ENCODE results near the gene NR2C2.

Gene NR2C2

DNA sequence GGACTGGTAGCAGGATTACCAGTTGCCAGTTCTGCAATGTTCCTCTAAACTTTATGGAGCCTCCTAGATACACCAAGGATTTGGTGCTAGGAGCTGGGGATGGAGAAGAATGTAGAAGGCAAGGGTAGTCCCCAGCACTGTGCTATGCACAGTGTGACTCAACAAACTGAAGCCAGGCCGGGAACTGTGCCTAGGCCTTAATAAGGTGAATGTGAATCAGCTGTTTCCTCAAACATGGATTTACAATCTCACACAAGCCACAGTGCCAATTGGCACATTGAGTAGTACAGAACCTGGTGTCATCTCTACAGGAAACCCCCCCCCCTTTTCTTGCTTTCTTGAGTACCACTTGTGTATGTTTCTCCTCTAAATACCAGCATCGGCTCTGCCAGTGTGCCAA lies 85.3 kb downstream of the NR2C2 start:
- DNase-seq = peak; percentile 49

DNA sequence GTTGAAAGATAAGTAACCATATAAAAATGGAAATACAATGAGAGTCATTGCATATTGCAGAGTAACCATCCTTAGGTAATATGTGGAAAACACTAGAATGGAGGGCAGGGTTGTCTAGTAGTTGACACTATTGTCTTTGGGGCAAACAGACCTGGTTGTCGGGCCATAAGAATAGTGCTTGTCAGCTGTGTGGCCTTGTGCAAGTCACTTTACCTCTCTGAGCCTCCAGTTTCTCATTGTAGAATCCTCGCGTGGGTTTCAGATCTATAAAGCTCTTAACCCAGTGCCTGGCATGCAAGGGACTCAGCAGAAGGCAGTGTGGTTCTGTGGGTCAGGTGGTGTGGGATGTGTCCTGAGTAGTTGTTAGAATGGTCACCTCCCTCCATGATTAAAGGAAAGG lies 85.7 kb downstream of the NR2C2 start:
- DNase-seq = no peak

DNA sequence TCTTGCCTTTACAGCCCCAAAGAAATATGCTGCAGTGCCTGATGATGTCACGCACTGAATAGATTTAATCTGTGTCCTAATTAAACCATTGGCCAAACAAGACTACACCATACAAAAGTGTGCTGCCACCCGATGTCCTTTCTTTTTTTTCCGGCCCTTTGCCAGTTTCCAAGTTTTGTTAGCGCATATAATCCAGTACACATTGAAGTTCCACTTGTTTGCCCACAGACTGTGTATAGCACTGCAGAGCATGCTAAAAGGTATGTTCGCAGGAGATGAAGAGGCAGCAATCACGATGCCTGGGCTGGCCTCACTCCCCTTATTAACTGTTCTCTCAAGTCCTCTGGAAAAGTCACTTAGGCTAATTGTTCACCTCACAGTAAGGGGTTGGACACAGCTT lies 90.9 kb downstream of the NR2C2 start:
- no peak for DNase-seq

DNA sequence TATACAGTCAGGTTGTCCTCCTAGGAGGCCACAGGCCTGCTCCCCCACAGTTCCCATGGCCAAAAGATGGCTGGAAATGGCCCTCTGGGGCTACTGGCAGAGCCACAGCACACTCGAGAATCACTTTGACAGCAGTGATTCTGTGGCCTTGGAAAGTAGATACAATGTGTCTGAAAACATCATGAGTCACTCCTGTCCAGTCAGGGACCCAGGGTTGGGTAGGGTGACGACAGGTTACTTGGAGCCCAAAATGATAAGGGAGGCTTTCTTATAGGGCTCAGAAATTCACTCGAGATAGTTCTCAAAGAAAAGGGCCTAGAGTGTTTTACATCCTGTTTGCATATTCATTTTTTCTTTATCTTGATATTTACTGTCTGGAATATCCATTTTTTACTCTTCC lies 93.5 kb downstream of the NR2C2 start:
- DNase-seq = no peak

DNA sequence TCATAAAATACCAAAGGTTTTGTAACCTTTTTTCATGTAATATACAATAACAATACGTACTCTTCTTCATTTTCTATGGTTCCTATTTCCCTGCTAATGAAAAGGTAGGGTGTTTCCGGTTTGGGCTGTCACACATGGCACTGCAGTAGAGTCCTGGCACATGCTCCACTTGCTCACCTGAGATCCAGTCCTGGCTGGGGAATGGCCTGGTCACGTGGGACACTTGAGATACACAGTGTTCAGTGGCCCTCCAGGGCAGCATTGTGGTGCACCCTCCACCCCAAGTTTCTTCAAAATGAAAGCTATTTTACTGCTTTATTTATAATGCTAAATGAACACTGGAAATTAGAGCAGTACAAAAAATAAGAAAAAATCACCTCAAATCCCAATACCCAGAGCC lies 94.6 kb downstream of the NR2C2 start:
- DNase-seq = peak; percentile 34

DNA sequence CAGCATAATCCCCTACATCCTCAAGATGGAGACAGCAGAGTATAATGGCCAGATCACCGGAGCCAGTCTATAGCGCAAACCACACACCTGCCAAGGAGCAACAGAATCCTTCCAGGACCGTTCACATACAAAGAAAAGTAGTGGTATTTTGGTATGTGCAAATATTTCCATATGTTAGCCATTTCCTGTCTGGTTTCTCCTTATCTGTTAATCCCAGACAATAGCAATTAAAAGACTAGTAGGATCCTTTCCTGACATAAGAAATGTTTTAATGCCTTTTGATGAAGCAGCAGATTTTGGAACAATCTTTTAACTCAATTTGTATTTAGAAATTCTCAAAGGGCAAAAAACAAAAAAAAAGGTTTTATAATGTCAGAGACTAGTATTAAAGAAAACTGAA lies 95.6 kb downstream of the NR2C2 start:
- DNase-seq = no peak

DNA sequence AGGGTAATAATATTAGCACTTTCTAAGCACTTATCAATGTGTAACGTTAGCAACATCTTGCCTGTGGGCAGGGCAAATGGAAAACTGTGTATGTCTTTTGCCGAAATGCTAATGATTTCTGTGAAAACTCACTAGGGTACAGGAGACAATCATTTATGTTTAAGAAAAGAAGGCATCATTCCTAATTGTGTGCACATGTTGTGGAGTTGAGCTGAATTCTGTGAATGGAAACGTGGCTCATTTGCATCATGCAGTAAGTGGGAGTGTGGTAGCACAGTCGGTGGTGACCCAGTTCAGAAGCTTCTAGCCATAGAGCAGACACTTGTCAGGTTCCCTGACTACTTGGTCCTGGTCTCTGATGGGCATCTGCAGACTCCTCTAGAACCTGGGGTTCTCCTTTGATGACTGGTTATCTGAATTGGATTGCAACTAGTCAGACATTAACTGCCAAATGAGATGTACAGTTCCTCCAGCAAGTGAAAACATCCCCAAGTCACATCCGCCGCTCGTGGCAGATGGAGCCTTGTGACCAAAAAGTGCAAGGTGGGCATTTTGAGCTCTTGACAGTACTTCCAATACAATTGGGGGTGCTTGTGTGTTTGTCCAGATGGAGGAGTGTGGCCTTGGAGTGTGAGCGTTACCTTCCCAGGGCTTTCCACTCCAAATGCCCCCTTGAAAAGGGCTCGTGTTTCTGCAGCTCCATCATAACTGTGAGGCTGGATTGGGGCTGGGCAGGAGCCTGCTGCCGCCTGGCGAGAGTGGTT lies 96.2 kb downstream of the NR2C2 start:
- DNase-seq = no peak

DNA sequence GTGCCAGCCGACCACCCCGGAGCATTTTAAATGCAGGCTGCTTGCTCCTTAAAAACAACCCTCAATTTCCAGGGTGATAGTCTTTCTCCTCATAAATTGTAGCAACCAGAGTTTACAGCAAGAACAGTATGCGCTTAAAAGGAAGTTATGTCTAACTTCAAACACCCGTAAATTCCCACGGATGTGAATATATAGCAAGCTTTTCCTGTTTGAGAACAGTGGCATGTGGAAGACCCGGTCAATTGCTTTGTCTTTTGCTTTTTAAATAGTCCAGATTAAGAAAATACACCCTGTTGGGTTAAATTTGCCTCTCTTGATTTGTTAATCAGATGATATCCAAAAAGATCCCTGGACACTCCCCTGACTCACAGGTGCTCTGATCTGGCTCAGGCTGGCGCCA lies 96.9 kb downstream of the NR2C2 start:
- no peak for DNase-seq

DNA sequence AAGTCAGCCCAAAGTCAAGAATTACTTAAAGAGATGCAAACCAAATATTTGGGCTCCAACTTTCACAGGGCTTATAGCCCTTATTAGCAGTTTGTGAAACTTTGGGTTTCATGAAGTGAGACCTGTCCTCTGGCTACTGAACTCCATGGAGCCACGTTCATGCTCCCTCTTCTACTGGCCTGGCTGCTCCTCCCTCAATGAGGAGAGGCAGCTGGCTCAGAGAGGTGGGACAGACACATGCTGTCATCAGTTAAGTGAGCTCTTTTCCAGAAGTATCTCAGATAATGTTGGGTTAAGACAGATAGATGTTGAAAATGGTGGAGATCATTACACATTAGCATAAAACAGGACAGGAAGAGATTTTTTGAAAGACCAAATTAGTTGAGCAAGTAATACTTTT lies 98.3 kb downstream of the NR2C2 start:
- no peak for DNase-seq

DNA sequence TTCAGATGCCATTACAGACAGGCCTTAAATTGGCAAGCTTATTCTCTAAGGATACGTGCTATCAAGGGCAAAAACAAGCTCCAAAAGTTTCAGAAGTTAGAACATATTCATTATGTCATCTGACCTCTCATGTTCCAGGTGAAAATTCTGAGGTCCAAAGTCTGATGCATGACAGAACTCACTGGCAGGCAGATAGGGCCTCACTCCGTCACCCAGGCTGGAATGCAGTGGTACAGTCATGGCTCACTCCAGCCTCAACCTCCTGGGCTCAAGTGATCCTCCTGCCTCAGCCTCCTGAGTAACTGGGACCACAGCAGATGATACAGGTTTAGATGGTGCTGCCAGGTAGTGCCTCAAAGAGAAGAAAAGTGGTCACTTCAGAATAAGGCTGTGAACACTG lies 102.2 kb downstream of the NR2C2 start:
- DNase-seq = no peak

DNA sequence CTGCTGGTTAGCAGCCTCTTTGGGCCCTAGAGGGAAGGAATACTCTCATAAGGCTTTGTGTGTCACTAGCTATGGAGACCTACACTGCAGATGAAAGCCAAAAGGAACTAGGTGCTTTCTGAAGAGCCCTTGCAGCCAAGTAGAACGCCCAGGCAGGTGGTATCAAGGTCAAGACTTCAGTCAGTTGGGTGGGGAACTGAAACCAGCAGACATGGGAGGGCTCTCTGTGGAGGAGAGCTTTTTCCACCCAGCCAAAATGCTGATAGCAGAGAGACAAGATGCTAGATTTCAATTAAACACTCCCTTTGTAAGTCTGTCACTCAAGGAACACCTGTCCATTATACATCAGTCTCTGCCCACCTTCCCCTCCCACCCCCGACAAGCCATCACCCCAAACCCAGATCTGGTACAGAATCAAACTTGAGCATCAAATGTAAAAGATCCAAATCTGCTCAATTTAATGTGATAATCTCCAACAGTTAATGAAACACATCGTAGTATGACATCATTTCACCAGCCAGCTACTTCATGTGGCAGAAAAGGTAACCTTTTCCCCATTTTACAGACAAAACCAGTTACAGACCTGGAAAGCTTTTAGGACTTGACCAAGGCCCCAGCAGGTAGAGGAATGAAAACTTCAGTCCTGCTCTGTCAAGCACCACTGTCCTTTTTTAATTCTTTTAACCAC lies 103.2 kb downstream of the NR2C2 start:
- no peak for DNase-seq

DNA sequence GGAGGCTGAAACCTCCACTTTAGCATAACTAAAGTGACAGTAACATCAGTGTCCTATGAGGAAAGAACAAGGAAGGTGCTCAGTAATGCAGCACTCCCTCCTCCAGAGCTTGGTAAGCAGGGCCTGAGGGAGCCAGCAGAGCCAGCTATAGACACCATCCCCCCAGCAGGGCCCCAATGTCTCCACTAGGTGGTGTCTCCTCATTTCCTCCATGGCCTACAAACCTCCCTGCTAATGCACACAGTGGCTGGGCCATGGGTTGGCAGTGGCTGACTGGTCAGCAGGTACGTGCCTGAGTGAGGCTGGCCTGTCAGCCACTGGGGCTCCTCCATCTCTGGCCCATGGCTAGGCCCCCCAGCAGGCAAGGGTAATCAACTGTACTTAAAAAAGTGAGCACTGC lies 104.1 kb downstream of the NR2C2 start:
- peak; percentile 17 for DNase-seq

DNA sequence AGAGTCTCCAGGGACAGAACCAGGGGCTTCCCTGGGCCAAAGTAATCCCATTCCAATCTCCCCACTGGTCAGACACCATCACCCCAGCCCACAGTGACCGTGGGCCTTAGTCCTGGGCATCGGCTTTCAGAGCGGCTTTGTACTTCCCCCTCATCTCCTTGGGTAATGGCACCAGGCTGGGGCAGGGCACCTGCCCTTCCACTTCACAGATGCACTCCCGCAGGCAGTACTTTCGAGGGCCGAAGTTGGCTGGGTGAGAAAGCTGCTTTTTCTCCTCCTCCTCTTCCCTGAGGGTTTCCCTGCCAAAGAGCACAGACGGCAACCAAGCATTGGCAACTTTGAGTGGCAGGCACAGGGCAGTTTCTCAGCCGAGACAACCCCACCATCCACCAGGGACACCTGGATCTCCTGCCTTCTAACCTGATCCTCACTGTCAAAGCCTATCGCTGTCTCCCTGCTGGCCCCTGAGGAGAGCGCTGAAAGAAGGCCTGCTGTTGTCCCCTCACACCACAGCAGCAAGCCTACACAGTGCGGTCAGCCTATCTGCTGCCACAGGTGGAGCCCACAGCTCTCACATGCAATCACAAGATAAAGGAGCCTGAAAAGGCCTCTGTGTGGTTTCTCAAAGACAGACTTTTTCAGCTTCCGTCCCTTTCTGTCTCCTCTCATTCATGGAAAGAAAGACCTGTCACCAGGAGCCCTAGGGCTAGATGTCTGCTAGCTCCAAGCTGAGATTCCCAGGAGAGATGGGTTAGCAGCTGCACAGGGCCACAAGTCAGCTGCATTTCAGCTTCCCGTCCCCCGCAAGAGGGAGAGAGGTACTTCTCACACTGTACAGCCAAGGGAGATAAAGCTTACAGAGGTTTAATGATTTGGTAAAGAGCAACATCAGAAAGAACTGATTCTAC lies 105.2 kb downstream of the NR2C2 start:
- no peak for DNase-seq

DNA sequence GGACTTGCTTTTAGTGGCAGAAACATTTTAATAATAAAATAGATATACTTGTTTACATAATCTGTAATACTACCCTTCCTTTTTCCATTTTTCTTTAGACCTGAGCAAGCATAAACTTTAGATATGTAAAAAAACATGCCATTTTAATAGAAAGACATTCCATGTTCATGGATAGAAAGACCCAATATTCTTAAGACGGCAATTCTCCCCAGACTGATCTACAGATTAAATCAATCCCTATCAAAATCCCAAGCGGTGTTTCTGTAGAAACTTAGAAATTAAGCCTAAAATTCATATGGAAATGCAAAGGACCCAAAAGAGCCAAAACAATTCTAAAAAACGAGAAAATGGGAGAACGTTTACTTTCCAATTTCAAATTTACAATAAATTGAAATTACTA lies 106.2 kb downstream of the NR2C2 start:
- no peak for DNase-seq

DNA sequence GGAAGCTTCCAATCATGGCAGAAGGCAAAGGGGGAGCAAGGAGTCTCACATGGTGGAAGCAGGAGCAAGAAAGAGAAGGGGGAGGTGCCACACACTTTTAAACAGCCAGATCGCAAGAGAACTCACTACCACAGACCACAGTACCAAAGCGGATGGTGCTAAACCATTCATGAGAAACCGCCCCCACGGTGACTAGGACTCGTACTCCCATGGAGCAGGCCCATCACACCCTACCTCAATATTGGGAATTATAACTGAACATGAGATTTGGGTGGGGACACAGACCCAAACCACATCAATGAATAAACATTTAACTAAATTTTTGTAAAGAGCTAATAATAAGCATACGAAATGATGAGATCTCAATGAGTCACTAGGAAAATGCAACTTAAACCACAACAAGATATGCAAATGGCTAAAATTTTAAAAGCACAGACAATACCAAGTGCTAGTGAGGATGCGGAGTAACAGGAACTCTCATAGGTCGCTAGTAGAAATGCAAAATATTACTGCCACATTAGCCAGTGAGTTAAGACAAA lies 107.7 kb downstream of the NR2C2 start:
- no peak for DNase-seq

DNA sequence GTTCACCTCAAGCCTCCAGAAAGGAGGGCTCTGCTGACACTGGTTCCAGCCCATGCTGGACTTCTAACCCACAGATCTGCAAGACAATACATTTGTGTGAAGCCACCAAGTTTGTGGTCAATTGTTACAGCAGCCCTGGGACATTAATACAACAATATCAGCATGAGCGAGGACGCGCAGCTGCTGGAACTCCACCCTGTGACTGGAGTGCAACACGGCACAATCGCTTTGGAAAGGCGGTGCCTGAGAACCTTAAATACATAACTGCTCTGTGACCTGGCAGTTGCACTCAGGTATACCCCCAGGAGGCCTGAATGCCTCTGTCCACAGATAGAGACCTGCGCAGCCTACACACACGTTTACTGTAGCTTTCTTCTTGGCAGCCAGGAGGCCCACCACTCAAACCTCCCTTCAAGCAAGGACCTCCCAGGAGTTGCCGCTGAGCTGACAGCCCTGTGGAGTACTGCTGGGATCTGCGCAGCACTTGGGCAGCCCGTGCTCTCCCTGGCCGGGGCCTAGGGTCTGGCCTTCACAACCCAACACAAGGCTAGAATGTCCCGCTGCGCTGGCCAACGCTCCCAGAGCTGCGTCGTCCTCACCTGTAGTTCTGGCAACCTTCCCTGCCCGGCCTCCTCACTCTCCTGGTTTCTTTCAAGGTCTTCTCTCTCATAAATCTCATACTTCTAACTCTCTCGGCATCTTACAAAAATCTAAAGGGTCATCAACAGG lies 109.5 kb downstream of the NR2C2 start:
- no peak for DNase-seq

DNA sequence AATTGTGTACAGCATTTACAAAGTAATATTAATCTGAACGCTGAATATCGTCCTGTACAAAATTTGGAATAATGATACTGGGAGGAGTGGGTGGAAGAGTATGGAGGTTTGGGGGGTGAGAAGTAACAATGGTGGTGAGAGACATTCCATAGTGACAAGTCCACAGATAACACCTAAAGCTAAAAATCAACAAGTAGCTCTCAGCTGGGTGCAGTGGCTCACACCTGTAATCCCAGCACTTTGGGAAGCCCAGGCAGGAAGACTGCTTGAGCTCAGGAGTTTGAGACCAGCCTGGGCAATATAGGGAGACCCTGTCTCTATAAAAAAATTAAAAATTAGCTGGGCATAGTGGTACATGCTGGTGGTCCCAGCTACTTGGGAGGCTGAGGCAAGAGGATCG lies 112.6 kb downstream of the NR2C2 start:
- no peak for DNase-seq

DNA sequence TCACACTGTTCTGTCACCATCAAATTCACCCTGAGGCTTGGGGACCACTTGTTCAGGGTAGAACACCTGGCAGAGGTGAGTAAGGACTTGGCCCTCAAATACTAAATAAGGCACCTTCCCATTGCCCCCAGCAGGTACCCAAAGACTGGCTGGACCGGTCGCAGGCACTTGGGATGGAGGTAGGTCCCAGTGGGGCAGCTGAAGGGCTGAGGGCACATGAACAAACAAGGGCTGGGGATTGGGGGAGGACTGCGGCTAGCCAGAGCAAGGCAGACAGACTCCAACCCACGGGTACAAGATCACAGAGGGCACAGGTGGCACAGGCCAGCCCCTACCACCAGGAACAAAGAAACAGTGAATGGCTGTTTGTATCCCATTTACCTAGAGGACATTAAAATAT lies 115.9 kb downstream of the NR2C2 start:
- DNase-seq = no peak

DNA sequence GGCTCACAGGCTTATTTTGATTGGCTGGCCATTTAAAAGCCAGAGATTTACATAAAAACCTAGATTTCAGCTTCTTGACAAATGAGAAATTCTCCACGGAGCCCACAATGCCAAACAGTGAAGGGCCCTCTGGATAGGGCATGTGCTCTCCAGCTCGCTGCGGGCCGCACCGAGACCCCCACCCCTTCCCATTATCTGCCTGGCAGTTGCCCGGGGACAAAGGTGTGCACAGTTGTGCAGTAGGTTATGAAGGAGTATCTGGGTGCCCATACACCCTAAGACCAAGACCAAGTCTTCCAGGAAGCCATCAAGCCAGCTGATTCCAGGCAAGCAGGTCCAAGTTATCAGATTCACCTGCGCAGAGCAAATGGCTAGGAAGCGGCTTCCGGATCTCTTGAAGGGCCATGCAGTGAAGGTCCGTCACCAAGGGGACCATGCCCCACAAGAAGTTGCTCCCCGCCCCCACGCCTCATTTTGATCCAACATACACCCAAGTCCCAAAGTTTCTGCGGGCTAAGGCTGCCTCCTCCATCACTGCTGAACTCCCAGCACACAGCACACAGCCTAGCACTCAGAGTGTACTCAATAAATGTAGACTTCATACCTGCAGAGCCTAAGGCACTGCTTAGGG lies 116.4 kb downstream of the NR2C2 start:
- DNase-seq = no peak

DNA sequence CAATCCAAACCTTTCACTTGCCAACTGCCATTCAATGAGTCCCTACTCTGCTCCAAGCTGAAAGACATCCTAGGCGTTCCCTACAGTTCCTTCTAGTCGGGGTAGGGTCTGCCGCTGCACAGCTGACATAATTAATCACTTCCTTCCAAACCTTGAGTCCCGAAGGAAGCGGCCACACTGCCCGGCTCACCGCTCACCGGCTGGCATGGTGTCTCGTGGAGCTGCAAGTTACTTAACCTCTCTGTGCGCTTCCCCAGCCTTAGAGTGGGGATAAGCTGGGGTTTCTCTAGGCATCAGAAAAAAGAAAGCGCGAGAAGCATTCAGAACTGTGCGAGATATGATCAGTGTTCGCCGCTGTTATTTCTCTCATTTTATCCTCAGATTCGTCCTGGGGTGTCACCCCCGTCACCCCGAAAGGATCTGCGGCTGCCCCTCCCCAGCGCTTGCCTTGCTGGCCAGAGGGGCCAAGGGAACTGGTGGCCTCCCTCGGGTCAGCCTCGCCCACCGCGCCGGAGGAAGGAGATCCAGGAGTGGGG lies 117.0 kb downstream of the NR2C2 start:
- DNase-seq = peak; percentile 19

DNA sequence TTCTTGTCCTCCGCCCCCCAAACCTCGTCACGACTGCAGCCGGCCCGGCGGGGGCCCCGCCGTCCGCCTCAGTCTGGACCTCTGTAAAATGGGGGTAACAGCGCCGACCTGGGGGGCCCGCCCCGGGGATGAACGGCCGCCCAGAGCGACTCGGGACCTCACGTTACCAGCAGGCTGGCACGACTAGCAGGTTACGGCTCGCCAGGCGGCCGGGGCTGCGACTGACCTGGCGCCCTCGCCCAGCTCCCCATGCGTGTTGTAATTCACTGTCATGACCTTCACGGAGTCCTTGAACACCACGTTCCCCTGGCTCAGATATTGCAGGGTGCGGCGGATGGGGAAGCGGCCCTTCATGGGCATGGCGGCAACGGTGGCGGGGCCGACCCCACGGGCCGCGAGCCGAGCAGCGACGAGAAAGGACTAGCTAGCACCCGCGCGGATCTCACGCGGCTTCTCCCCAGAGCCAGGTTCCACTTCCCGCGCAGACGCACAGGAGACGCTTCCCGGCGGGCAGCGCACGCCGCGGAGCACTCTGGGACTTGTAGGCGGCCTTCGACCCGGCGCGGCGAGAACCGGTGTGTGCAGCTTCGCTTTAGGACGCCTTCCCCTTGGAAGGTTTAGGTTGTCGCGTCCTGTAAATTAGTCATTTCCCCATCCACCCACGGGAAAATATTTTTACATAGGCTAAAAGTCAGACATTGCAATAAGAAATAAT lies 117.6 kb downstream of the NR2C2 start, which contains the start of gene MRPS25:
MRPS25 (minus strand) TSS at position 481 of the 715 bp plus-strand sequence; CDS start at position 360, 121 bp downstream.
- peak; percentile 95 for DNase-seq

Data from NCI-H2029 (cell line).